GM12878 (cell line): ENCODE results near the gene KMT2B. TPM values are rescaled to one million over a fixed set of nuclear protein-coding genes. Genes with fewer than 3 reads are reported as not detected.

Experiments used
- ASH2L ChIP-seq: fragments of 300-600, 200-600 bp; sonication (generic); IDR thresholded peaks from 2 replicates; pipeline ENCODE4 v1.6.1; 2017; ENCODE audit warnings: low read depth, mild to moderate bottlenecking, borderline replicate concordance
- BHLHE40 ChIP-seq, 2 experiments: fragments of 450-650 bp in 1 of 2; IDR thresholded peaks; 2 replicates each; pipeline ENCODE4 v1.6.1; 2011 to 2017; ENCODE audit warnings: low read depth in 2 of 2, borderline replicate concordance in 1 of 2, improper control_type of control experiment in 1 of 2, low read length in 1 of 2, mild to moderate bottlenecking in 1 of 2
- ESRRA ChIP-seq: IDR thresholded peaks from 2 replicates; pipeline ENCODE4 v1.6.1; 2012; ENCODE audit warnings: mild to moderate bottlenecking, low read length, improper control_type of control experiment
- HDAC2 ChIP-seq: fragments of 200-600 bp; sonication (generic); IDR thresholded peaks from 2 replicates; pipeline ENCODE4 v1.6.1; 2017
- NR2C1 ChIP-seq: fragments of 450-650 bp; IDR thresholded peaks from 2 replicates; pipeline ENCODE4 v1.6.1; 2017; ENCODE audit warnings: antibody characterized with exemption, mild to moderate bottlenecking, moderate library complexity
- NR2C2 ChIP-seq: IDR thresholded peaks from 2 replicates; pipeline ENCODE4 v1.6.1; 2011; ENCODE audit warnings: borderline replicate concordance, low read depth; ENCODE audit not compliant: control insufficient read depth, insufficient read length
- PBX3 ChIP-seq: IDR thresholded peaks from 2 replicates; pipeline ENCODE4 v1.6.1; 2011; ENCODE audit warnings: mild to moderate bottlenecking, low read depth, low read length, moderate library complexity; ENCODE audit not compliant: insufficient replicate concordance
- ZBTB33 ChIP-seq: fragments of 450-650 bp; IDR thresholded peaks from 2 replicates; pipeline ENCODE4 v1.6.1; 2017; ENCODE audit warnings: mild to moderate bottlenecking
- polyA plus RNA-seq, 11 experiments: library from polyadenylated mRNA; depleted of rRNA in 4 of 11; unstranded in 6 of 11; stranded (reverse) in 5 of 11; fragments of >200 nt; fragmentation: Nextera tagmentation in 4 of 11; fragmentation: Illumina TruSeq in 1 of 11; extraction: Ambion mirVana in 4 of 11; extraction: Trizol in 1 of 11; gene quantifications; 1 replicate in 1 of 11; 2 replicates in 10 of 11; pipeline versions ENCODE4 v1.2.1 to v1.2.3, GENCODE V29; 2011 to 2016; ENCODE audit warnings: inconsistent platforms in 2 of 11, missing spikeins in 2 of 11, low read depth in 1 of 11
- total RNA-seq, 4 experiments: library from RNA; depleted of rRNA in 3 of 4; stranded (reverse); fragments of >200 nt in 3 of 4; fragmentation: Illumina TruSeq in 1 of 4; extraction: Trizol in 1 of 4; gene quantifications; 2 replicates each; pipeline versions ENCODE4 v1.2.1 to v1.2.3, GENCODE V29; 2013 to 2021

KMT2B gene
- total and polyA plus RNA-seq, 10 of the 15 experiments (the other 5 are each of a cell fraction or from before 2014, with no cell fraction given) = 0.71 to 35.6 (median 6.0) TPM

GRCh38 chr19:35786299-35787160 is 68.7 kb downstream of the KMT2B start (continued):
- no peak for TF ChIP-seq ASH2L
- no peak for TF ChIP-seq HDAC2
- TF ChIP-seq NR2C1 = no peak
- no peak for TF ChIP-seq ESRRA
- no peak for TF ChIP-seq PBX3
- no peak for TF ChIP-seq NR2C2
- TF ChIP-seq ZBTB33 = no peak
- TF ChIP-seq BHLHE40 (IDR thresholded peaks at IDR 0.05; ENCODE audit: borderline replicate concordance in 1 of 2, low read depth in 2 of 2, low read length in 1 of 2) = no peak
